Kidney (tissue), 14 donors: ENCODE measurements around the gene APBB1. TPM values are rescaled to one million over a fixed set of nuclear protein-coding genes. Genes with fewer than 3 reads are reported as not detected.
A peak's percentile ranks its signal among the peaks of the same experiment; 100 is the strongest.

Source experiments
- DNase-seq, 5 donors: peaks; one replicate each; pipeline ENCODE4 v3.0.0-alpha.2; 2013 to 2020
- FAIRE-seq: peaks from 2 replicates; lab custom pipeline; 2012; peaks lifted over from hg19 to GRCh38; lab: Jason Lieb, UNC
- H3K27ac ChIP-seq, 2 donors: one replicate each; pipeline ENCODE4 v1.7.0; 2013; ENCODE audit warnings: low read depth in 2 of 2, low read length in 2 of 2, inconsistent platforms in 1 of 2
- H3K27me3 ChIP-seq: one replicate; pipeline ENCODE4 v1.7.1; 2013; ENCODE audit warnings: low read length, inconsistent platforms; ENCODE audit not compliant: control insufficient read depth, insufficient read depth
- H3K36me3 ChIP-seq, 3 donors: one replicate each; pipeline versions ENCODE4 v1.7.0 to v1.7.1; 2013; ENCODE audit warnings: low read length in 3 of 3, control low read depth in 1 of 3, inconsistent platforms in 1 of 3; ENCODE audit not compliant: insufficient read depth in 3 of 3, control insufficient read depth in 2 of 3
- H3K4me1 ChIP-seq, 3 donors: one replicate each; pipeline versions ENCODE4 v1.7.0 to v1.7.1; 2013; ENCODE audit warnings: low read length in 3 of 3, inconsistent platforms in 1 of 3, low read depth in 1 of 3; ENCODE audit not compliant: control insufficient read depth in 2 of 3, insufficient read depth in 2 of 3
- H3K4me3 ChIP-seq, 3 donors: one replicate each; pipeline versions ENCODE4 v1.7.0 to v1.8.1; 2013; ENCODE audit warnings: low read length in 3 of 3, control low read depth in 1 of 3, inconsistent platforms in 1 of 3
- H3K9ac ChIP-seq, 3 donors: one replicate each; pipeline versions ENCODE4 v1.7.0 to v1.7.1; 2013; ENCODE audit warnings: low read length in 3 of 3, control low read depth in 1 of 3, inconsistent platforms in 1 of 3
- H3K9me3 ChIP-seq, 3 donors: one replicate each; pipeline versions ENCODE4 v1.7.0 to v1.7.1; 2013; ENCODE audit warnings: low read length in 3 of 3, control low read depth in 1 of 3, inconsistent platforms in 1 of 3; ENCODE audit not compliant: control insufficient read depth in 2 of 3, insufficient read depth in 1 of 3
- CTCF ChIP-seq: IDR thresholded peaks from 3 replicates; pipeline ENCODE4 v1.5.1; 2012; ENCODE audit warnings: mild to moderate bottlenecking, moderate library complexity, borderline replicate concordance; ENCODE audit not compliant: insufficient read depth; ENCODE audit errors: extremely low read depth
- intact Hi-C: fragments of 100-400 bp; cut with DNase I; formaldehyde crosslinking; loops from one replicate; pipeline ENCODE4 v1.11.1; 2022
- polyA plus RNA-seq: library from polyadenylated mRNA; stranded (reverse); fragments of 350-450 nt; fragmentation: Illumina TruSeq; extraction: RNeasy Lipid Tissue Mini Kit (QIAGEN cat#74804); gene quantifications from one replicate; pipeline ENCODE4 v1.2.3, GENCODE V29; 2014; ENCODE audit warnings: low read depth, low replicate concordance; ENCODE audit not compliant: insufficient read depth
- total RNA-seq: library from RNA; stranded (reverse); fragmentation: NEBNext Ultra II Directional; extraction: Animal tissue kit (Norgen Biotek cat#: 25700); gene quantifications from one replicate; pipeline ENCODE4 v1.2.1, GENCODE V29; 2021
- donor health status: control.
- donor health status: control.
- donor health status: control.
- donor health status: control.
- donor health status: control.
- donor health status: DM: yes; HTN: yes; CAD: no.
- donor health status: Normal renal cell carcinoma (clear cell type).

APBB1 gene
- total and polyA plus RNA-seq, 2 donors from 2014 or later: 43.7 to 67.2 TPM

GRCh38 chr11:6414874-6415328 is 4.0 kb downstream of the APBB1 start:
- intact Hi-C loops: no loop called here
- Histone ChIP-seq H3K9ac (no peak overlapping the region), H3K4me3 (no peak overlapping the region), H3K9me3 (no peaks in the 10 kb centered on the region), H3K27me3 (no peaks in the 10 kb centered on the region), H3K36me3 (peaks cover 0 to 4% (median 3%) of the 10 kb centered on the region in 3 donors), H3K4me1 (peaks cover 0 to 11% (median 2%) of the 10 kb centered on the region in 3 donors), H3K27ac (no peak overlapping the region)
- FAIRE-seq: no peak
- no peak for DNase-seq
- TF ChIP-seq CTCF: no peak

- H3K4me3 ChIP-seq: no peak overlapping the region
- no peak overlapping the region for H3K9ac ChIP-seq
- no peaks in the 10 kb centered on the region for H3K9me3 ChIP-seq
- peak in 2 of 5 donors; percentile 19 to 44 for DNase-seq
- intact Hi-C loops: no loop called here
- H3K27me3 ChIP-seq: no peaks in the 10 kb centered on the region
- peaks cover 0 to 4% (median 3%) of the 10 kb centered on the region in 3 donors for H3K36me3 ChIP-seq
- no peak overlapping the region for H3K27ac ChIP-seq
- no peak for FAIRE-seq
- TF ChIP-seq CTCF: no peak
- peaks cover 0 to 7% (median 0%) of the 10 kb centered on the region in 3 donors for H3K4me1 ChIP-seq
Observed at GRCh38 chr11:6413791-6414201, 5.1 kb downstream of the APBB1 start.

GRCh38 chr11:6411594-6412031 is 7.3 kb downstream of the APBB1 start:
- H3K36me3 ChIP-seq: peaks cover 0 to 4% (median 3%) of the 10 kb centered on the region in 3 donors
- intact Hi-C loops: no loop called here
- FAIRE-seq: no peak
- no peak overlapping the region for H3K27ac ChIP-seq
- no peak for DNase-seq
- H3K27me3 ChIP-seq: no peaks in the 10 kb centered on the region
- TF ChIP-seq CTCF: no peak
- H3K9ac ChIP-seq: no peak overlapping the region
- H3K9me3 ChIP-seq: no peaks in the 10 kb centered on the region
- peaks cover 0 to 7% (median 6%) of the 10 kb centered on the region in 3 donors for H3K4me1 ChIP-seq
- H3K4me3 ChIP-seq: no peak overlapping the region
